Gastroesophageal sphincter (tissue), 3 donors: ENCODE data around the gene SLBP.

ENCODE experiments used
- POLR2AphosphoS5 ChIP-seq: sonication (generic); formaldehyde crosslinking; IDR thresholded peaks from one replicate; pipeline ENCODE4 v1.6.1; 2017; ENCODE audit warnings: antibody characterized with exemption
- TF ChIP-seq, protein P1 (sequence below), 4 experiments: fragments of 200-600 bp in 2 of 4; fragments of 450-650 bp in 2 of 4; sonication (generic) in 1 of 4; IDR thresholded peaks; one replicate each; pipeline ENCODE4 v1.5.1; 2017 to 2019; ENCODE audit warnings: antibody characterized with exemption in 4 of 4, mild to moderate bottlenecking in 2 of 4, moderate library complexity in 2 of 4

DNA sequence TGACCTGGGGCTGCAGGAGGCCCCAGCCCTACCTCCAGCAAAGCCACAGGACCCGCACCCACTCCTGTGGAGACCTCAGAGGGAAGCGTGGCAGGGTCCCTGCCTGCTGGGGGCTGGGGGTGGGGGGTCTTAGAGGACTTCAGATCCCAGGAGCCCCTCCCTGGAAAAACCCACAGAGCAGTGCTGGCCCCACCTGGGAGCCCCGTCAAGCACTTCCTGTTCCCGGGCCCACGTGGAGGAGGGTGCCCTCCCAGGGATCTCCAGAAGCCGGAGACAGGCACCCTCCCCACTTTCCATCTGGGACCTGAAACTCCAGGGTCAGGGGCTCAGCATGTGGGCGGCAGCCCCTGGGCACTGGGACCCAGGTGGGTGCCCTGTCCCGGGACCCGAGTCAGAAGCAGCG, 41.2 kb upstream of the SLBP start:
- TF ChIP-seq, protein P1, sequence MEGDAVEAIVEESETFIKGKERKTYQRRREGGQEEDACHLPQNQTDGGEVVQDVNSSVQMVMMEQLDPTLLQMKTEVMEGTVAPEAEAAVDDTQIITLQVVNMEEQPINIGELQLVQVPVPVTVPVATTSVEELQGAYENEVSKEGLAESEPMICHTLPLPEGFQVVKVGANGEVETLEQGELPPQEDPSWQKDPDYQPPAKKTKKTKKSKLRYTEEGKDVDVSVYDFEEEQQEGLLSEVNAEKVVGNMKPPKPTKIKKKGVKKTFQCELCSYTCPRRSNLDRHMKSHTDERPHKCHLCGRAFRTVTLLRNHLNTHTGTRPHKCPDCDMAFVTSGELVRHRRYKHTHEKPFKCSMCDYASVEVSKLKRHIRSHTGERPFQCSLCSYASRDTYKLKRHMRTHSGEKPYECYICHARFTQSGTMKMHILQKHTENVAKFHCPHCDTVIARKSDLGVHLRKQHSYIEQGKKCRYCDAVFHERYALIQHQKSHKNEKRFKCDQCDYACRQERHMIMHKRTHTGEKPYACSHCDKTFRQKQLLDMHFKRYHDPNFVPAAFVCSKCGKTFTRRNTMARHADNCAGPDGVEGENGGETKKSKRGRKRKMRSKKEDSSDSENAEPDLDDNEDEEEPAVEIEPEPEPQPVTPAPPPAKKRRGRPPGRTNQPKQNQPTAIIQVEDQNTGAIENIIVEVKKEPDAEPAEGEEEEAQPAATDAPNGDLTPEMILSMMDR (IDR thresholded peaks at IDR 0.05): no peak
- no peak for TF ChIP-seq POLR2AphosphoS5
